Hematopoietic multipotent progenitor cell treated with erythropoietin and hydrocortisone succinate and interleukin-3 and kit ligand, for 4 days (in vitro differentiated cells): ENCODE data around the gene SEZ6.

Experiments
- DNase-seq: peaks from one replicate; pipeline ENCODE4 v3.0.0-alpha.2; 2015

SEZ6 gene

DNA sequence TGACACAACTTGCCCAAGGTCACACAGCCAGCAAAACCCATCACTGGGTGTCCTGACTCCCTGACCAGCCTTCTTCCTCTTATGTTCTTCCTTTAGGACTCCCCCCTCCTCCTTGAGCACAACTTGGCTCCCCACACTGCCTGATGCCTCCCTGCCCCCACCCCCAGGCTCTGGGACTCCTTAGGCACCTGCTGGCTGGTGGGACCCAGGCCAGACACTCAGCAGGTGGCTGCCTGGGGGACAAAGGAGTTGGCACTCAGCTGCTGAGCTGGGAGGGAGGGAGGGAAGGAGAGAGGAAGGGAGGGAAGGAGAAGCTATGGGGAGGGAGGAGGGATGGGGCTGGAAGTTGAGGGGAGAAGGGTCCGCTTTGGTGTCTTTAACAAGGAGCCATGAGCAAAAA is 8.0 kb downstream of the SEZ6 start:
- no peak for DNase-seq

DNA sequence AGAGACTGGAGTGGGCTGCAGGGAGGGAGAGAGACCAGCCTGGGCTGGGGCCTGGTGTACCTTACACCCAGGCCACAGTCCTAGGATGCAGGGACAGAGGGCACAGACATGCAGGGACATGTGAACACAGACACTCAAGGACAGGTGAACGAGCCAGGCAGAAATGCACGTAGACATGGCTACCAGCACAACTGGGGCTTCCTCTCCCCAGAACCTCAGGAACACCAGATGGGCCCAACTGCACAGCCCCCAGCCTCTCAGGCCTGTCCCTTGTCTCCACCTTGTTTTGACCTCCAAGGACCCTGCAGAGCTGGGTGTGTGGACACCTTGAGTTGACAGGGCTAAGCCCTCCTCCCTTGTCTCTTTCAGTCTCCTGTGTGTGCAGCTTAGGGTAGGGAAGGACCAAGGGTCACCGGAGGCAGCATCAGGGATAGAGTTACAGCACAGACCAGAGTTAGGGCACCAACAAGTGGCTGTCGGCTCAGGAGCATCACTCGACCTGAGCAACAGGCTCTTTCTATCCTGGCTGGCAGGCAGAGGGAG is 9.2 kb downstream of the SEZ6 start:
- no peak for DNase-seq

DNA sequence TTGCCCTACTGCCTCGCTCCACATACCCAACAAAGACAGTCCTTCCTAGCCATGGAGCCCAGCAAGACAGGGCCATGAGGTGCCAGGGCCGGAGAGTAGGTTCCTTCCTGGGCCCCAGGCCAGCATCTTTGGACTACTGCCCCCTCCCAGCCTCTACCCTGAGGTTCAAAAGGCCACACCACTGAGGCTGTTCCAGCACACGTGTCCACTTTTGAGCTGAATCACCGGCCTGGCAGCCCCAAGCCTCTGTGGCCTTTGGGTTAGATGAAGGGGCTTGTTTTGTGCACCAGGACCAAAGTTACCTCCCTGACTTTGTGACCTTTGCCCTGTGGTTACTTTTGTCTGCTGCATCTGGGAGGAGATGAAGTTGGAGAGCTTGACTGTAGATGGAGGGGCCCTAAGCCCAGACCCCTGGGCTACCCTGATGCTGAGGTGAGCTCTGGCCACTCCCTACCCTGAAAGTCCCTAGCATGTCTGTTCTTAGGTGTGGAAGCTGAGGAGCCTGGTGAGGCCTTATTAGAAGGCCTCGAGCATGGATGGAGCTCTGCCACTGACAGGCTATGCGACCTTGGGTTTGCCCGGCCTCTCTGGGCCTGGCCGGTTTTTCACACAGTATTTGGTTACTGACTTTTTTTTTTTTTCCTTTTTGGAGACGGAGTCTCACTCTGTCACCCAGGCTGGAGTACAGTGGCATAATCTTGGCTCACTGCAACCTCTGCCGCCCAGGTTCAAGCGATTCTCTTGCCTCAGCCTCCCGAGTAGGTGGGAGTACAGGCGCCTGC is 12.0 kb downstream of the SEZ6 start:
- DNase-seq: no peak

DNA sequence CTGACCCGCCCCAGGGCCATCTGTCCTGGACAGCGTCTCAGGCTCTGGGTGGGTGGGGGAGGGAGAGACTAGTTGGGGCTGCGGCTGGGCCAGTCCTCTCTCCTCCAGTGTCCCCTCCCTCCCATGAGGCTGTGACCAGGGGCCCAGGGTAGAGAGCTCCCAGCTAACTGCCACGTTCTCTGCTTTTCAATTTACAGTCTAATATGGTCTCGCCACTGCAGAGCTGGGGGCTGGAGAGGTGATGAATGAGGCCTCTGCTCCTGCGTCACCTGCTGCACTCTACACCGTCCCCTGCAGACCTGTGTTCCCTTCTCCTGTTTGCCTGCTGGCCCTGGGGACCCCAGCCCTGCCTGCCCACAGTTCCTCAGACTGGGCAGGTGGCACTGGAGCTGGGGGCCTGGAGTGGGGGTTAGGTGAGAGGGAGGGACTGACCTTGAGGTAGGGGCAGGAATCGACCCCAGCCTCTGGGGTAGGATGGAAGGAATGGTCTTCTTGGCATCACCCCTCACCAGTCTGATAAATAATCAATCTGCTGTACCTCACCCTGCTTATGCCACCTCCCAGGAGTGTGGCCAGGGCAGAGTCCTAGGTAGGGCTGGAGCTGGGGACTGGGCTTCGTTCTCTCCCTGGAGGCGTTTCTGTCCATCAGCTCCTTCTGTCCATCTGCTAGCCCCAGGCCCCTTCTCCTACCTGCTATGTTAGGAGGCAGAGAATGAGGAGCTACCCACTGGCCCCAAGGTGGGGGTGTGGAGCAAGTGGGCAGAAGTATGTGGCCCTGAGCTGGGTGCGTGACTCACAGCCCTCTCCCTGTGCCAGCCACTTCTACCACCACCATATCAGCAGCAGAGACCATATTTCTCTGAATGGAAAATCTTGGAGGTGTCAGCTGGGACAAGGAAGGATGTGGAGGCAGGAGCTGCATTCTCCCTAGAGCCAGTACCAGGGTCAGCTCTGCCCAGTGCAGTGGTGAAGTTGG is 12.9 kb downstream of the SEZ6 start:
- no peak for DNase-seq

DNA sequence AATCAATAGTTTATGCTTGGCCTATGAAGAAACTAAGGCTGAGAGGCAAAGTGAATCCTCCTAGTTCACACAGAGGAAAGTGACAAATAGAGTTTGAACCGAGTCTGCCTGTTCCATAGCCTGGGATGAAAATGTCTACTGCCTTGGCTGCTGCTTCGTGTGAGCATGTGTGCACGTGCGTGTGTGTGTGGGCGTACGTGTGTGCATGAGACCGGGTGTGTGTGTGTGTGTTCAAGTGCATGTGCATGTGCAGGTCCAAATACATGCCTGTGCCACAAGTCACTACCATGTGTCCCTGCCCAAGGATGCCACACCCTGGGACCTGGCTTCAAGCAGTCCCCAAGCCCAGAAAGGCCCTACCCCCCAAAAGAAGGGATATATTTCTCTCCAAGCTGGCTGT is 13.6 kb downstream of the SEZ6 start:
- no peak for DNase-seq

DNA sequence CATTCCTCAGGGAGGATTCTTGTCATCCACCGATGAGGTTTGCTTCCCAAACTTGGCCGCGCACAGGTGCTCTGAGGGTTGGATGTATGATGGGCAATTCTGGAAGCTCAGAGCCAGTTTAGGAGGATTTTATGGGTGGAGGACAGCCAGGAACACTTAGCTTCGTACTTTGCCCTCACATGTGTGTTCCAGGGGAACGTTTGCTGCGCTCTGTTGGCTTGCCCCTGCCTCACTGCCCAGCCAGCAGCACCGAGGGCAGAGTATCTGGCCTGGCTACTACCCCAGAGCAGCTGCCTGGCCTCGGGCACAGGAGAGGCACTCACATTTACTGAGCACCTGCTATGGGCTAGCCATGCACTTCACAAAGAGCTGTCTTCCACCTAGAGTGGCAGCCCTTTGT is 14.1 kb downstream of the SEZ6 start:
- no peak for DNase-seq

DNA sequence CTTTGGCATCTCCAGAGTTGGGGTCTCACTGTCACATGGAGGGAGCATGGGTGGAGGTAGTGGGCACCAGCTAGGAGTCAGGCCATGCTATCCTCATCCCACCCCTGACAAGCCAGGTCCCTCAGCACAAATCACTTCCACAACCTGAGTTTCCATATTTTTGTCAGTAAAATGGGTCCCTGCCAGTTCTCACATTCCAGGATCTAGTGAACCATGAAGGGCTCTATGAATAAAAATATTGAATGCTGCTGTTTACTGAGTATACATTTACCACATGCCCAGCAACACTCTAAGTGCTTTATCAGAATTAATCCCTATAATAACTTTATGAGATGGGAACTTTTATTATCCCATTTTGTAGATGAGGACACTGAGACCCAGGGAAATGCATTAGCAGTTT is 16.8 kb downstream of the SEZ6 start:
- no peak for DNase-seq

DNA sequence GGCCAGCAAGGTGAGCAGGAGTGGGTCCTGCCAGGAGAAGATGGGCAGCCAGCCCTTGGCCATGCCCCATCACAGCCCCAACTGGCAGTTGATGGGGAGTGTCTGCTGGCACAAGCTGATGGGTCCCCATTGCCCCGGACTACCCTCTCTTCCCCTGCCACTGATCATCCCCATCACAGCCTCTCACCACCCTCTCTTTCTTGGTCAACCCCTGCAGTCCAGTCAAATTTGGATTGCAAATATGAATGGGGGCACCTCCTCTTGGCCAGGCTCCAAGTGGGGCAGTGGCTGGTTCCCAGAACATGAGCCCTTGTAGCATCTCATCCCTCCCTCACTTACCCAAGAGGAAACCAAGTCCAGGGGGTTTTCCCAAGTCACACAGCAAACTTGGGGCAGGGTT is 17.4 kb downstream of the SEZ6 start:
- DNase-seq: no peak

DNA sequence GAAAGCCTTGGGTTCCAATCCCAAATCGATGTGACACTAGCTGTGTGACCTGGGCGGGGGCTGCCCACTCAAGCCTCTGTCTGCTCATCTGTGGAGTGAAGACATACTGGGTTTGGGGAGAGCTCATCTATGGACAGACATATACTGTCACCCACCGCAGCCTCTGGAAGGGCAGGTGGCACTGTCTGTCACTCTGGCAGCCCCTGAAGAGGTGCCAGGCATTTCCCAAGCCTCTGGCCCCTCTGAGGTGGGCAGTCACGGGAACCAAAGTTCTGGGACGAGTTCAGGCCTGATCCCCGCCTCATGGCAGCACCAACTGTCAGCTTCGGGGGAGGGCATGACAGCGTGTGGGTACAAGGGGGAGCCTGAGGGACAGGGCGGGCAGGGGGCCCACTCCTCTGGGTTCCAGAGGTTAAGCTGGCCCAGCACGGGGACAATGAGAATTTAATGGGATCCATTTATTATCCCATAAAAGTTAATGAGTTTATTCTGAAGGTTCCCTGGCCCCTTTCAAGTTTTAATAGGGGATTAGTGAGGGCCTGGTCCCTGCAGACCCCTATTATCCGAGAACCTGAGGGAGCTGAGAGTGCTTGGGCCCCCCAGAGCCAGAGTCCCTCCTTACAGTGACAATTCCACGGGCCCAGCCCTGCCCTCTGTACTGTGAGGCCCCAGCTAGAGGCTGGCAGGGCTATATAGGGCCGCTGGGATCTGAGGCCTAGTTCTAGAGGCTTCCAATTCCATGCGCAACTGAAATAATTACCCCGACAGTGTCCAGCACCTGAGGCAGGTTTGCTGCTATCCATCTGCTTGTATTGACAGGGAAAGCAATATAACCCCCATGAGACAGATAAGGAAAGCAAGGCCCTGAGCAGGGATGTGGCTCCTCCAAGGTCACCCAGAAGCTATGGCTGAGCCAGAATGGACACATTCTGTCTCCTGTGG is 18.8 kb downstream of the SEZ6 start:
- DNase-seq: no peak

DNA sequence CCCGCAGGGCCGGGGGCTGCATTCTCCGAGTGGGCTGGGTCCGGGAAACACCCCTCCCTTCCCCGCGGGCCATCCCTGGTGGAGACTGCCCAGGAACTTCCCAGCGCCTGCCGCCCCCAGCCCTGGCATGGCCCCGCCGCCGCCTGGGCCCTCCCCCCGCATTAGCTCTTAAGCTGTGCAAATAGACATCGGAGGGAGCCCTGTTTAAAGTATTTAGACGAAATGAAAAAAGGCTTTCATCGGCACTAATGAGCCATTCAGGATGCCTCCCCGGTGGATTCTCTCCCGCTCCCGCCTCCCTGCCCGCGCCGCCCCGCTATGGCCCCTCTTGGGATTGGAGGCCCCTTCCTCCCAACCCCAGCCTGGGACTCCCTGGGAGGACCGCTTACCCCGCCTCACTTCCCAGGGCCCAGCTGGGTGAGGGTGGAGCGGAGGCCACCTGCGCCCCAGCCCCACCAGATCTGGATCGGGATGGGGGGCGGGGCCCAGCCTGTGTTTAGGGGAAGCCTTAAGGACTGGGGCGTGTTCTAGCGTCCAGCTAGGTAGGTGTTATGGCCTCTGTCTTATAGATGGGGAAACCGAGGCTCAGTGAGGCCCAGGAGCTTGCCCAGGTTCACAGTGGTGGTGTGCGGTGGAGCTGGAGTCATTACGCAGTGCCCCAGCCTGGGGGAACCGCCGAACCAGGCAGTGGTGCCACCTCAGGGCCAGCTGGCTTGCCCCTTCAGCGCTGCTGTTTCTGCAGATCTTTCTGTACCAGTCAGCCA is 19.7 kb downstream of the SEZ6 start:
- DNase-seq: no peak

DNA sequence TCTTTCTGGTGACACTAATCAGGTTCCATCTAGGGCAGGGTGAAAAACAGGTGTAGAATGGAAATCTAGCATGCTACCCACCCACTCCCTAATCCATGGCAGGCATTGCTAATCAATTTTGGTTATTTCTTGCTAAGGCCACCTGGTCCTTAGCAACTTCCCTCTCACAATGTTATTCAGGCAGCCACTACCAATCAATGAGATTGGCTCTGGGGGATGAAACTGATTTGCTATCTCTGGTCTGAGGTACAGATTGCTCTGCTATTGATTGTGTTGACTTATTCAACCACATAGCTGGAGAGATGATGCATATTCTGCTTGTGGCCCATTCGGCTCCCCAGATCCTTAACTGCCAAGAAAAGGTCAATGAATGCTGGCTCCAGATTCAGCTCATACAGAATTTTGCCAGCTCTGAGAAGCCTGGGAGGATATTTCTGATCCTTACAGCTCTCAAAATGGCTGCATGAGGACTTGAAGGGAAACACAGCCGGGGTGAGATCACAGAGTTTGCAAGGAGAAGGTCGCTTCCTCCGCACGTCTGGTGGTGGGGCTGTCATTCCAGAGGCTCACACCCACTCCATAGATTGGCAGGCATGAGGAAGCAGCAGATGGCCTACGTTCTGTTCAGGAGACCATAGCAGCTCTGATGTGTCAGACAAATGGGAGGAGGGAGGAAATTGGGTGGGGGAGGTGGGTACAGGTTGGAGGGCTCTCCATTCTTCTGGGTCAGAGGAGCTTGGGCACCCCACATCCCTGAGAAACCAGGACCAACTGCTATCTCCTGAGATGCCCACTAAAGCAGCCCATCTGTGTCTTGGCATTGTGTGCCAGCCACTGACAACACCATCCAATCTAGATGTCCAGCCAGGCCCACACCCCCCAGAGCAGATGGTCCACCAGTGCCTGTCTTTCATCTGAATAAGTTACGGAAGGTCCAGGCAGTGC is 22.3 kb downstream of the SEZ6 start:
- DNase-seq: no peak

DNA sequence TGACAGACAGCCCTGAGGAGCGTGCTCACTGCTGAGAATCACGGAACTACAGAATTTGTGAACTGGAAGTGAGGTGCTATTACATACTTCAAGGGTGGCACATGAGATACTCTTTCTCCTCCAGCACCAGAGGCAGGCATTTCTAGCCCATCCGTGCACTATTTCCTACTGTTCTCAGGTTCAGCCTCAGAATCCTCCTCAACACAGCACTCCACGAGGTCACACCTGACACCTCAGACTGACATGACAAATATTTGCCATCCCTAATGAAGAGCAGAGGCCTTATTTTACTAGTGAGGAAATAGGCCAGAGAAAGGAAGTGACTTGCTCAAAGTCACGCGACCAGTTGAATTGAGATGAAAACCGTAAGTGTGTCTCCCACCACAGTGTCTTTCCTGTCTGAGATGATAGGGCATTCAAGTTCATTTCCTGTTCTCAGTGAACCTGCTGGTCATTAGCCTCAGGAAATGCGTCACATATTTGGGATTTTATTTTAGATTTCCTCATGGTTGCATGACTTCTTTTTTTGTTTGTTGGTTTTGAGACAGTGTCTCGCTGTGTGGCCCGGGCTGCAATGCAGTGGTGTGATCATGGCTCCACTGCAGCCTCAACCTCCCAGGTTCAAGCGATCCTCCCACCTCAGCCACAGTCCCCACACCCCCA is 23.6 kb downstream of the SEZ6 start:
- DNase-seq: peak; percentile 93

DNA sequence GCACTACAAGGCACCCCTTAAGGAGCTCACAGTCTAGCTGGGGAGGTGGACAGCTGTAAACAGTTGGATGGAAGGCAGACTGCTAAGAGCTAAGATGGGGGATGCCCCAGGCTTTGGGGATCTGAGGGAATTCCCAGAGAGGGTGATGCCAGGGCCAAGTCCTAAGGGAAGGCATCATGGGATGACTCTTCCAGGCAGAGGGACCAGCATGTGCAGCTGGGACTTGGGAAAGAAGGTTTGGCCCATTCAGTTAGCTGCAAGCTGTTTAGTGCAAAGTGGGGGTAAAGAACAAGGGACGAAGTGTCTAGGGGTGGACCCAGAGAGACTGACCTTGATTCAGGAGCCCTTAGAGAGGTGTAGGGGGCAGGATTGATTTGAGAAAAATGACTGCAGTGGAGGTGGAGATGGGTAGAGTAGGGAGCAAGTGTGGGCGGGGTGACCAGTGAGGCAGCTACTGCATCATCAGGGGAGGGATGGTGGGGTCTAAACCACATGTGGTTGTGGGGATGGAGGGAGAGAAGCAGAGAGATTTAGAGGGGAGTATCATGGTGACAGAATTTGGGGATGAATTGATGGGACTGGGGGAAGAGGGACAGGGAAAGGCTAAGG is 27.4 kb downstream of the SEZ6 start:
- DNase-seq: no peak

DNA sequence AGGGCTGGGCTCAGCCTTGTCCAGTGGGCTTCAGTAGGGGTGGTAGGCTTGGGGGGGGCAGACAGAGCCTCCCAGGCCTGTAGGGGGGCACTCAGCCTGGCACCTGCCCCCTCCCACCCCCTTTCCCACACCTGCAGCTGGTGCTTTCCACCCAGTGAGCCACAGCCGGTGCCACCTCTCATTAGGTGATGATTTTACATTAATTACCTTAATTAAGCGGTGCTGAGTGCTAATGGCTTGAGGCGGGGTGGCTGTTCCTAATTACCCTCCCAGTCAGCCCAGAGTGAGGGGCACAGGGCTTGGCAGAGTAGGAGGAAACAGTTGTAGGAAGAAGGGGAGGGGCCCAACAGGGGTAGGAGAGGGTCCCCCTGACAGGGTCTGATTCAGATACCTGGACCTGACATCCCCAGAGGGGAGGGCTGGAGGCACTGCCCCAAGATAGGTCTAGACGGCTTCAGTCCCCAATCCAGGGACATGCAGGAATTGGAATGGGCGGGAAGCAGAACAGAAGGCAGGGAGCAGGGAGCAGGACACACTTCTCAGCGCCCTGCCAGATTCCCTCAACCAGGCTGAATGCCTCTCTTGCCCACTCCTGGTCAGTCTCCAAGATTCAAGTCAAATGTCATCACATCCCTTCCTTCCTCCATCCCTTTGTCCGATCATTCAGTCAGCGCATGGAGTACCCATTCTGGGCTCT is 28.0 kb downstream of the SEZ6 start:
- no peak for DNase-seq

DNA sequence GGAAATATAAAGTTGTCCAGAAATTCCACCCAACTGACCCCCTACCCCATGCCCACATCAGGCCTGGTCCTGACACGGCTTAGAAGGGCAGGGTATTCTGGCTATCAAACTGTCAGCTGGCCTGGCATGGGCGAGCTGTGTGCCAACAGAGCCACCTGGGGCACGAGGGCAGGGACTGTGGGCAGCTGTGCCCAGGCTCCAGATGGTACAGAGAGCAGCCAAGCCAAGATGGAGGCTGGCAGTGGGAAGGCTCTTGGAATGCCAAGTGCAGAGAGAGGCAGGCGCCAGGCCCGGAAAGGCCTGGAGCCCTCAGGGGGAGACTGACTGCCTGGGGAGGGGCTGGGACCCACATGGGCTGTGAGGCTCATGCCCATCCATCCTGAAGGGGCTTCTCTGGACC is 30.2 kb downstream of the SEZ6 start:
- DNase-seq: no peak

DNA sequence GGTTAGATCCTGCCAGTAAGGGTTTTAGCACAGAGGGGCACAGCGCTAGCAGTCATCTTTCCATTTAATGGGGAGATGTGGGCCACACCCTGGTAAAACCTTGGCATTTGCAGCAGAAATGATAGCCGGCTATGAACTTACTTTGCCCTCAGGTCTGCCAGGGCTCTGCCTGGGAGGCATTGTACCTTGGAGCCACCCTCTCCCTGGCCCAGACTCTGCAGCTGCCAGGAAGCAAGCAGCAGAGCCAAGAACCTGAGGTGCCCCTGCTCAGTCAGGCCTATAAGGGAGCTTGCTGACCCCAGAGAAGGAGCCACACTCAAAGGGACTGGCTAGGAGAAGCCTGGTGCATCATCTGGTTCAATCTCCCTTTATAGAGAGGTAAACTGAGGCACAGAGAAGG is 30.8 kb downstream of the SEZ6 start:
- no peak for DNase-seq

DNA sequence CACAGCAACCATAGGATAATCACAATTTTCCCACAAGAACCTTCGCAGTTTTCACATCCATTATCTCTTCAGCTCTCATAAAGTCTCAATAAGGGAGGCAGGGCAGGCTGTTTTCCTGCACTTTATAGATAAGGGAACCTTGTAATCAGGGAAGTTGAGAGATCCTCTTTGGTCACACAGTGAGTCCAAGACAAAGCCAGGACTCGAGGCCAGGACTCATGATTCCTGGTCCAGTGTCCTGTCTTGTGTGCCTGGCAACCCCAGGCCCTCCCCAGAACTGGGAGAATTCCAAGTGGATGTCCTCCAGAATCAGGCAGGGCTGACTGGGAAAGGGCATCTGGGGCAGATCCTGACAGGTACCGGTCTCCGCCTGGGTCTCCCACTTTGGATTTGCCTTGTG is 31.4 kb downstream of the SEZ6 start:
- peak; percentile 45 for DNase-seq

DNA sequence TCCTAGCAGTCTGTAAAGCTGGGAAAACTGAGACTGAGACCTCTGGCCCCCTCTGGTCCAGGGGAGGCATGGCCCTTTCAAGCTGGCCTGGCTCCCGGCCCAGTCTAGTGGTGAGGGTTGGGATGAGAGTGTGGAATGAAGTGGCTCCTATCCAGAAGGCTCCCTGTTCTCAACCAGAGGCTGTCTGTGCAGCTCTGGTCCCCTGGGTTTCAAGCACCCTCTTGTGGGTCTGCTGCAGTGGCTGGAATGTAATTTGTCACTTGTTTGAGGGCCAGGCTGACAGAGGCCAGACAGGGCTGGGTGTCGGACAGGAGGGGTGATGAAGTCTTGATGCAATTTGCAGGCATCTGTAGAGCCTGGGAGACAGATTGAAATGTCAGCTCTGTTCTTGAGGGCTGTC is 32.4 kb downstream of the SEZ6 start:
- DNase-seq: no peak

DNA sequence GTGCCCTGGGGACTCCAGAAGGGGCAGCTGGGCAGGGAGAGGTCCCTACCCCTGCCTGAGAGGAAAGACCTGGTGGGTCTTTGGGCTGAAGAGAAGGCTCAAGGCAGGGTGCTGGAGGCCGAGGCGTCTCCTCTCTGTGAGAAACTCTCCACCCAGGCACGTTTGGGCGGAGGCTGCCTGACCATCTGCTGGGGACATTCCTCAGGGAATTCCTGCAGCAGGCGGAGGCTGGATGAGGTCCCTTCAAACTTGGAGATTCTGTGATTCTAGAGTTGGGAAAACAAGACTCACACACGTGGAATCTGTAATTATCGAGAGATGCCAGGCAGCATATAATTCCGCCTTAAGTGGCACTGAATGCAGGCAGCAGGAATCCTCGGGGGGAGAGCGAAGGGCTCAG is 33.4 kb downstream of the SEZ6 start:
- no peak for DNase-seq
